Measurements from ENCODE around the gene ERLIN1.
"Not testable (repeated sequence)": the region's sequence is repeated elsewhere in the genome, so short reads cannot be mapped to it uniquely, and the experiment has no call there.

Gene ERLIN1

DNA sequence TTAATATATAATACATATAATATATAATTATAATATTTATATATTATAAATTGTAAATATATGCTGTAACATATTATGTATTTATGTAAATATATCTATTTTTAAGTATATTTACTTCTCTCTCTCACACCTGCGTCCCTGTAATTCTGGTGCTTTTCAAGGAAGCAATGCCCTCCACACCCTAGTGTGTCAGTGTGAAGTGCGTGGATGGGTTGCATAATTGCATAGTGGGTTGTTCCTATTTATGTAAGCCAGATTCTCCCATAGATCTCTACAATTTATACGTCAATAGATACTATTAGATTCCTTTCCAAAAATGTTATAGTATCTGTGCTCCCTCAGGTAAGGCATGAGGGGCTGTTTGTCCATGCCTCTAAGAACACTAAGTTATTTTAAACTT, 54.3 kb downstream of the ERLIN1 start:
- DNase-seq: no peak

GRCh38 chr10:100130831-100131230, 55.0 kb downstream of the ERLIN1 start:
- DNase-seq: no peak

DNA sequence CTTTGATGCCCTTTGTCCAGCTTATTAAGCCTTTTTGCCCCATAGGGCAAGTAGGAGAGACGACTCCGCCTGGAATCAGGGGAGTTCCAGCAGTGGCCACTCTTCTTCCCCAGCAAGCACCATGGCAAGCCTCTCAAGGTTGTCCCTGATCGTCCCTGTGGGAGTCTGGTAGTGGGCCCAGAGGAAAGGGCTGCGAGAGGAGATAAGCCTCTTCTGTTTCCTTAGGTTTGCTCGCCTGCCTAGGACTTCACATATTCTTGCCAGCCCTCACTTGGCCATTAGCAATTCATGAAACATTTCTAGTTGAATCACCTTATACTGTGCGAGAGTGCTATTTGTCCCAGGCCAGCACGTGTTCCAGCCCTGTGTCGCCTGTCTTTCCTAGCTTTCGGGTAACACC, 56.4 kb downstream of the ERLIN1 start:
- no peak for DNase-seq

GRCh38 chr10:100128951-100129350, 56.9 kb downstream of the ERLIN1 start:
- DNase-seq: no peak

- DNase-seq: not testable (repeated sequence)
These were observed 60.5 kb downstream of the ERLIN1 start for GRCh38 chr10:100125335-100125734.

DNA sequence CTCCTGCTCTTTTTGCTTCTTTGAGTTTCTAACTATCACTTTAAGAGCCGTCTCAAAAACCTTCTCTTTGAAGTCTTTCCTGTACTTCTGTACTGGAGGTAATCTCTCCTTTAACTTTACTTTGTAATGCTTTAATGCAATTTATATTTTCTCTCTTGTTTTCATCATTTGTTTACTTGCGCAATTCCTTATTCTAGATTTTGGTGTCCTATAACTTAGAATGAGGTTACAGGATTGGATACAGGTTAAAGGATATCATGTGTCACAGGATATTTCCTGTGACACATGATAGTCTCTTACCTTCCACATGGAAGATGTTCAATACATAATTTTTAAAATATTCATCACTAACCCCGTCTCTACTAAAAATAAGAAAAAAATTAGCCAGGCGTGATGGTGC, 61.7 kb downstream of the ERLIN1 start:
- DNase-seq: no peak

GRCh38 chr10:100122780-100123179, 63.0 kb downstream of the ERLIN1 start:
- no peak for DNase-seq

DNA sequence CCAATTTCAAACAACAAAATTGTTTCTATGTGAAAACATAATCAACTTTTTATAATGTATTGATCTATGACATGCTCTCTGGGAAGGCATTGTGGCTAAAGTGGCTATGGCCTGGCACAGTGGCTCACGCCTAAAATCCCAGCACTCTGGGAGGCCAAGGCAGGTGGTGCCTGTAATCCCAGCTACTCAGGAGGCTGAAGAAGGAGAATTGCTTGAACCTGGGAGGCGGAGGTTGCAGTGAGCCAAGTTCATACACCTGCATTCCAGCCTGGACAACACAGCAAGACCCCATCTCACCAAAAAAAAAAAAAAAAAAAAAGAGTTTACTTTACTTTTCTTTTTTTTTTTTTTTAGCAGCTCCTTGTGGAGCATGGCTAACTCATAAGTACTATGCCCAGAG, 65.3 kb downstream of the ERLIN1 start:
- DNase-seq: no peak

DNA sequence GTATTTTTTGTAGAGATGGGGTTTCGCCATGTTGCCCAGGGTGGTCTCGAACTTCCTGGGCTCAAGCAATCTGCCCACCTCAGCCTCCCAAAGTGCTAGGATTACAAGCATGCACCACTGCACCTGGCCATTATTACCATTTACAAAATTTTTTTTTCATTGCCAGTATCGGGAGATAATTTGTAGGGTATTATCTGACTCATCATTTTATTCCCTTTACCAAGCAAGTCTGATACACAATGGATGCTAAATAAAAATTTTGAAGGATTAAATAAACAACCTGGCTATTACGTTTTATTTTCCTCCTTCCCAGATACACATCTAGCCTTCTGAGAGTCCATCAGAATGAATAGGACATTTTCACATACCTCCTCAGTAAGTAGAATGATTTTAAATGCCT, 66.1 kb downstream of the ERLIN1 start:
- no peak for DNase-seq

GRCh38 chr10:100114976-100115770, 70.7 kb downstream of the ERLIN1 start:
- no peak for DNase-seq

DNA sequence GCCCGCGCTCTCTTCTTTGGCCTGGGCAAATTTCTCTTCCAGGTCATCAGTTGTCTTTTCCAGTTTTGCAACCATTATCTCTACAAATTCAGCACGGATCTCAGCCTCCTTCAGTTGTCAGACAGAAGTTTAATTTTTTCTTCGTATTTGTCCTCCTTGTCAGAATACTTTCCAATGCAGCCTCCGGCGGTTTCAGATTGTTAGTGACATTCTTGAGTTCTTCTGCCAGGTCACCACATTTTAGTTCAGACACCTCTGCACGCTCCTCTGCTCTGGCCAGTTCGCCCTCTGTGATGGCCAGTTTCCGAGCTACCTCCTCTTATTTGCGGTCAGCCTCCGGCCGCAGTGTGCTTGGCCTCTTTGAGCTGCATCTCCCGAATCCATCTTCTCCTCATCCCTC, 71.4 kb downstream of the ERLIN1 start:
- no peak for DNase-seq

- DNase-seq: no peak
These were observed 76.2 kb downstream of the ERLIN1 start for GRCh38 chr10:100109670-100110069.

DNA sequence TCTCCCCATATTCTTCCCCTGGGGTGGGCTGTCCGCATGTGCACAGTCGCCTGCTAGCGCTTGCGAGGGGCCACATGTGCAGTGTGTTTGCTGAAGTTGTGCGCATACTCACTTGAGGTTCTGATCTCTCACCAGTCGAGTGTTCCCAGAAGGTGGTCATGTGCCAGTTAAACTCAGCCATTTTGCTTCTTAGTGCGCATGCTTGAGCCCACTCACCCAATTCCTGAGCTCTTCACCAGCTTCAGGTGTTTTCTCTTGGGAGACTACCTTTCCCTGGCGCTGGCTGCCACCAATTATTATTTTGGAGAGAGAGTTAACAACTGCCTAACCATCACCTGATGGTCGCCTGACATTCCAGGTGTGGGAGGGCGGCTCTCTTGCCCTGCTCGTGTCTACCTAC, 79.0 kb downstream of the ERLIN1 start:
- no peak for DNase-seq

DNA sequence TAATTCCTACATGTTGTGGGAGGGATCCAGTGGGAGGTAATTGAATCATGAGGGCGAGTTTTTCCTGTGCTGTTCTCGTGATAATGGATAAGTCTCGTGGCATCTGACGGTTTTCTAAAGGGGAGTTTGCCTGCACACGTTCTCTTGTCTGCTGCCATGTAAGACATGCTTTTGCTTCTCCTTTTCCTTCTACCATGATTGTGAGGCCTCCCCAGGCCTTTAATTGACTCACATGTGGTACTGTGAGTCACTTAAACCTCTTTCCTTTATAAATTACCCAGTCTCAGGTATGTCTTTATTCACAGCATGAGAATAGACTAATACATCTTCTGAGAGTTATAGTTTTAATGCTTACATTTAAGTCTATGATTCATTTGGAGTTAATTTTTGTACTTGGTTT, 81.5 kb downstream of the ERLIN1 start:
- no peak for DNase-seq

- no peak for DNase-seq
These were observed 82.2 kb downstream of the ERLIN1 start for GRCh38 chr10:100103581-100103980.

DNA sequence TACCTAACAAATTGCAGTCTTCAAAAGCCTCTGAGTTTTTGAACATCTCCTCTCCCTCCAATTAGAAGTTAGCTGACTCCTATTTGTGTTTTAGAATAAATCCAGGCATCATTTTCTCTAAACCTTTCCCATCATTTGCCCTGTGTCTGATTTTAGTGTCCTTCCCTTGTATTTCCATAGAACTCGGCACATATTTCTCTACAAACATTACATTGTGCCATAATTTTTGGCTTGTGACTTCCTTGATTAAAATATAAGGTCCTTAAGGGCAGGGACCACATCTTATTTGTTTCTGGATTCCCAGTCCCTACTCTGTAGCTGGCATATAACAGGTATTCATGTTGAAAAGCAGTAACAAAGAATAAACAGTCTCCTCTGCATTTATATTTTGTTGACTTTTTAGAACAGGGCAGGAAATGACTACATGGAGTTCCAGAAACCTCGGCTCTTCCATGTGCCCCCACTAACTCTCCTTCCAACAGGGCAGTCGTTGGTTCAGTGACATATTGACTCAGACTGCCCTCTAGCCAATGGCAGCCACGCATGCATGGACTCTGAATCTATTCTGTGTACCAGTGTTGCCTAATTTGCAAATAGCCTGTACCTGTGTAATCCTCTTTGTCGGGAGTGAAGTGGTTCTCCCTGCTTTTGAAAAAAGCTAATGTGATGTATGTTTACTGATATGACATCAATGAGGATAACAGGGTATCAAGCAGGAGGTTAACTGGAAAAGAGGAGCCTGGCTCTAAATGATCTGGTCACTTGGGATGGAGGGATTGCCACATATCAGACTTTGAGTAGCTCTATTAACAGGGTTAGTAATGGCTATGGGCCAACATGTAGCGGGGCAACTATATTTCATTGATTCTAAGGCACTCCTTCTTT, 84.4 kb downstream of the ERLIN1 start:
- no peak for DNase-seq

GRCh38 chr10:100100651-100101184, 85.1 kb downstream of the ERLIN1 start:
- no peak for DNase-seq

Measured in CD4-positive, alpha-beta T cell treated with Interleukin-17A for 1 hour (primary cell).